ENCODE data around the gene ELANE. TPM values are rescaled to one million over a fixed set of nuclear protein-coding genes. Genes with fewer than 3 reads are reported as not detected.

The ELANE gene
- total RNA-seq, 2 experiments from 2014 or later, result not detected

- Histone ChIP-seq H3K27ac (ENCODE audit: low read depth, low read length, poor library complexity, severe bottlenecking) (peak within 1 kb of the TSS; percentile 43), H4K20me1 (ENCODE audit: insufficient read depth, low read length) (no peaks in the 10 kb centered on the region), H3K4me1 (ENCODE audit: insufficient read depth, low read length, poor library complexity, severe bottlenecking) (peaks cover 5% of the 10 kb centered on the region), H3K9me2 (ENCODE audit: insufficient read depth, low read length) (no peaks in the 10 kb centered on the region), H2AFZ (ENCODE audit: low read length) (peak within 1 kb of the TSS; percentile 84; the same call in 1 of the 2 replicates), H3K36me3 (ENCODE audit: insufficient read depth, low read length) (peaks cover 5% of the 10 kb centered on the region; the same call in 1 of the 2 replicates), H3K4me2 (ENCODE audit: low read length) (peak within 1 kb of the TSS; percentile 62), H3K9me3 (ENCODE audit: low read length) (no peaks in the 10 kb centered on the region), H3K79me2 (ENCODE audit: insufficient read depth, low read depth, low read length) (0 out of 2 replicates have a peak, but pooled peaks cover 5% of the 10 kb centered on the region), H3K4me3 (ENCODE audit: low read depth, low read length, poor library complexity, severe bottlenecking) (peak within 1 kb of the TSS; percentile 91)
- intact Hi-C loops (cut with micrococcal nuclease; ENCODE audit: unreplicated experiment), result loop anchor here (1.0 to 2.0 kb wide), 3 partner anchors 14 to 31 kb away; no protein-coding TSS in a partner anchor
- ChIA-PET CTCF (ENCODE audit: unreplicated experiment) (interaction anchor here (0.5 to 0.6 kb wide), 2 partner anchors 37 to 86 kb away, joined by 3 read pairs; no protein-coding TSS in a partner anchor), POLR2A (interaction anchor here (1.1 to 1.5 kb wide), 3 partner anchors 10 to 14 kb away, joined by 3 read pairs; no protein-coding TSS in a partner anchor)
- TF ChIP-seq EZH2phosphoT487 (IDR thresholded peaks at IDR 0.05; ENCODE audit: borderline replicate concordance, low read depth, low read length) (no peak), CTCF (conservative IDR thresholded peaks at IDR 0.05; ENCODE audit: low read length) (no peak)
- peak; percentile 97 for DNase-seq (ENCODE audit: low spot score)
- BruUV-seq (replicated peaks), result no TSS peak
These were observed 41.0 kb downstream of the ELANE start, which contains the start of the genes MED16 and RNU6-9 for GRCh38 chr19:892894-893689. TSS of gene MED16 (minus strand) at chr19:893187. CDS start at chr19:891131, 2,056 bp downstream. TSS of gene RNU6-9 (plus strand) at chr19:893484.

- ChIA-PET POLR2A (no interaction called here), CTCF (ENCODE audit: unreplicated experiment) (no interaction called here)
- peaks cover 27% of the 10 kb centered on the region for H3K4me1 ChIP-seq (ENCODE audit: insufficient read depth, low read length, poor library complexity, severe bottlenecking)
These were observed 44.3 kb downstream of the ELANE start for GRCh38 chr19:896434-896833.

More at GRCh38 chr19:896434-896833, 44.3 kb downstream of the ELANE start:
- no peak overlapping the region for H2AFZ ChIP-seq (ENCODE audit: low read length)
- 0 out of 2 replicates have a peak, but pooled peaks cover 5% of the 10 kb centered on the region for H3K79me2 ChIP-seq (ENCODE audit: insufficient read depth, low read depth, low read length)
- TF ChIP-seq CTCF (conservative IDR thresholded peaks at IDR 0.05; ENCODE audit: low read length) (no peak), EZH2phosphoT487 (IDR thresholded peaks at IDR 0.05; ENCODE audit: borderline replicate concordance, low read depth, low read length) (no peak)
- H3K9me3 ChIP-seq (ENCODE audit: low read length), result no peaks in the 10 kb centered on the region
- no peak overlapping the region for H3K27ac ChIP-seq (ENCODE audit: low read depth, low read length, poor library complexity, severe bottlenecking)
- no peaks in the 10 kb centered on the region for H3K9me2 ChIP-seq (ENCODE audit: insufficient read depth, low read length)
- no peaks in the 10 kb centered on the region for H4K20me1 ChIP-seq (ENCODE audit: insufficient read depth, low read length)
- peaks cover 13% of the 10 kb centered on the region; the same call in 1 of the 2 replicates for H3K36me3 ChIP-seq (ENCODE audit: insufficient read depth, low read length)
- H3K4me3 ChIP-seq (ENCODE audit: low read depth, low read length, poor library complexity, severe bottlenecking), result no peak overlapping the region
- no peak overlapping the region for H3K4me2 ChIP-seq (ENCODE audit: low read length)
- no peak for DNase-seq (ENCODE audit: low spot score)
- BruUV-seq (replicated peaks), result no TSS peak
- intact Hi-C loops (cut with micrococcal nuclease; ENCODE audit: unreplicated experiment), result no loop called here

Data from OCI-LY7 (cell line).